NCI-H146 treated with DMSO at 0.1 percent for 48 hours (cell line): ENCODE data around the gene LBHD2.
"Not testable (repeated sequence)": the region's sequence is repeated elsewhere in the genome, so short reads cannot be mapped to it uniquely, and the experiment has no call there.

Experiments
- DNase-seq: peaks from one replicate; lab custom pipeline; 2025; ENCODE audit not compliant: unreplicated experiment; lab: John Stamatoyannopoulos, UW

The LBHD2 gene

GRCh38 chr14:103084021-103084919, at the start of gene LBHD2:
Gene LBHD2 (plus strand): TSS chr14:103084210. CDS start chr14:103086013, 1,803 bp downstream.
- DNase-seq = no peak

- DNase-seq = no peak
Measured at GRCh38 chr14:103041464-103041863, 42.5 kb upstream of the LBHD2 start.

GRCh38 chr14:103043257-103044015, 40.6 kb upstream of the LBHD2 start:
- DNase-seq = no peak

- no peak for DNase-seq
Measured at GRCh38 chr14:103045371-103045869, 38.6 kb upstream of the LBHD2 start.

GRCh38 chr14:103047453-103047852, 36.6 kb upstream of the LBHD2 start:
- not testable (repeated sequence) for DNase-seq

GRCh38 chr14:103050935-103051334, 33.1 kb upstream of the LBHD2 start:
- no peak for DNase-seq

- DNase-seq = no peak
Measured at GRCh38 chr14:103052407-103052806, 31.6 kb upstream of the LBHD2 start.

- no peak for DNase-seq
Measured at GRCh38 chr14:103055695-103056094, 28.3 kb upstream of the LBHD2 start.

GRCh38 chr14:103056322-103057027, 27.5 kb upstream of the LBHD2 start:
- peak; percentile 55 for DNase-seq

- DNase-seq = no peak
Measured at GRCh38 chr14:103057028-103057371, 27.0 kb upstream of the LBHD2 start.

GRCh38 chr14:103057372-103058163, 26.4 kb upstream of the LBHD2 start, which contains the start of gene CDC42BPB:
Gene CDC42BPB (minus strand): TSS chr14:103057549. CDS start chr14:103057173, 376 bp downstream.
- DNase-seq = peak; percentile 89

GRCh38 chr14:103058164-103059055, 25.6 kb upstream of the LBHD2 start:
- no peak for DNase-seq

- DNase-seq = no peak
Measured at GRCh38 chr14:103059556-103059955, 24.5 kb upstream of the LBHD2 start.

GRCh38 chr14:103061482-103061976, 22.5 kb upstream of the LBHD2 start:
- DNase-seq = no peak

GRCh38 chr14:103064436-103064835, 19.6 kb upstream of the LBHD2 start:
- no peak for DNase-seq

GRCh38 chr14:103064978-103065377, 19.0 kb upstream of the LBHD2 start:
- no peak for DNase-seq

GRCh38 chr14:103065861-103066260, 18.1 kb upstream of the LBHD2 start:
- no peak for DNase-seq

GRCh38 chr14:103066399-103066798, 17.6 kb upstream of the LBHD2 start:
- no peak for DNase-seq
